NCI-H1092 (cell line): Measurements from ENCODE around the gene ADGRG1.

Experiments used
- DNase-seq: peaks from one replicate; lab custom pipeline; 2025; lab: John Stamatoyannopoulos, UW

The ADGRG1 gene

GRCh38 chr16:57648581-57649442, 20.4 kb downstream of the ADGRG1 start:
- peak; percentile 57 for DNase-seq

- DNase-seq = no peak
These were observed 21.0 kb downstream of the ADGRG1 start for GRCh38 chr16:57649443-57649751.

- DNase-seq = no peak
These were observed 21.4 kb downstream of the ADGRG1 start for GRCh38 chr16:57649846-57650245.

GRCh38 chr16:57651344-57652333, 23.2 kb downstream of the ADGRG1 start:
- DNase-seq = no peak

- no peak for DNase-seq
These were observed 24.5 kb downstream of the ADGRG1 start for GRCh38 chr16:57652695-57653471.

- no peak for DNase-seq
These were observed 25.5 kb downstream of the ADGRG1 start for GRCh38 chr16:57653936-57654335.

GRCh38 chr16:57656342-57656955, 28.0 kb downstream of the ADGRG1 start:
- DNase-seq = no peak

- no peak for DNase-seq
These were observed 28.8 kb downstream of the ADGRG1 start for GRCh38 chr16:57657228-57657627.

GRCh38 chr16:57658130-57658877, 29.9 kb downstream of the ADGRG1 start:
- no peak for DNase-seq

GRCh38 chr16:57658878-57659674, 30.6 kb downstream of the ADGRG1 start:
- no peak for DNase-seq

GRCh38 chr16:57660715-57661463, 32.5 kb downstream of the ADGRG1 start:
- no peak for DNase-seq

- DNase-seq = no peak
These were observed 33.1 kb downstream of the ADGRG1 start for GRCh38 chr16:57661510-57661909.

GRCh38 chr16:57661936-57662906, 33.8 kb downstream of the ADGRG1 start:
- no peak for DNase-seq

- no peak for DNase-seq
These were observed 35.0 kb downstream of the ADGRG1 start for GRCh38 chr16:57663436-57663835.

- no peak for DNase-seq
These were observed 35.7 kb downstream of the ADGRG1 start for GRCh38 chr16:57663917-57664661.

GRCh38 chr16:57664662-57665025, 36.2 kb downstream of the ADGRG1 start:
- DNase-seq = no peak

GRCh38 chr16:57665541-57665940, 37.1 kb downstream of the ADGRG1 start:
- DNase-seq = no peak
